K562 (cell line): ENCODE measurements around the gene IGIP. TPM values are rescaled to one million over a fixed set of nuclear protein-coding genes. Genes with fewer than 3 reads are reported as not detected.

Source experiments
- CCNT2 ChIP-seq: IDR thresholded peaks from 2 replicates; pipeline ENCODE4 v1.6.1; 2011; ENCODE audit warnings: borderline replicate concordance, low read depth, mild to moderate bottlenecking, moderate library complexity, mixed read lengths, low read length; ENCODE audit not compliant: insufficient read length; ENCODE audit errors: extremely low read depth
- CREM ChIP-seq: IDR thresholded peaks from 2 replicates; pipeline ENCODE4 v1.6.1; 2014; ENCODE audit warnings: antibody characterized with exemption, low read depth
- ELF4 ChIP-seq: fragments of 450-650 bp; formaldehyde crosslinking; IDR thresholded peaks from 2 replicates; pipeline ENCODE4 v1.4.0; 2022; ENCODE audit warnings: missing genetic modification characterization
- EP400 ChIP-seq: fragments of 450-650 bp; IDR thresholded peaks from 2 replicates; pipeline ENCODE4 v1.6.1; 2017; ENCODE audit warnings: antibody characterized with exemption, mild to moderate bottlenecking, moderate library complexity
- MXI1 ChIP-seq: IDR thresholded peaks from 2 replicates; pipeline ENCODE4 v1.6.1; 2011; ENCODE audit warnings: low read depth, mild to moderate bottlenecking, improper control_type of control experiment, low read length
- NR2C2 ChIP-seq, 2 experiments: fragments of 200-800 bp in 1 of 2; sonication (Bioruptor generic) in 1 of 2; sonication (generic) in 1 of 2; formaldehyde crosslinking in 1 of 2; IDR thresholded peaks; 2 replicates each; pipeline versions ENCODE4 v1.6.1 to v1.8.0; 2016 to 2022; ENCODE audit warnings: mild to moderate bottlenecking in 1 of 2, missing compliant biosample characterization in 1 of 2, missing genetic modification characterization in 1 of 2, missing genetic modification reagents in 1 of 2
- NRF1 ChIP-seq, 2 experiments: fragments of 450-650 bp; IDR thresholded peaks in 1 of 2; conservative IDR thresholded peaks in 1 of 2; 2 replicates each; pipeline ENCODE4 v1.6.1; 2014; ENCODE audit warnings: mild to moderate bottlenecking in 2 of 2
- SPI1 ChIP-seq: IDR thresholded peaks from 2 replicates; pipeline ENCODE4 v1.6.1; 2011; ENCODE audit warnings: low read depth, low read length, control low read depth, borderline replicate concordance
- TAF9B ChIP-seq: fragments of 450-650 bp; IDR thresholded peaks from 2 replicates; pipeline ENCODE4 v1.6.1; 2018; ENCODE audit warnings: mild to moderate bottlenecking; ENCODE audit not compliant: partially characterized antibody
- ZNF12 ChIP-seq: sonication (generic); formaldehyde crosslinking; IDR thresholded peaks from 2 replicates; pipeline ENCODE4 v1.4.0; 2020; ENCODE audit warnings: mild to moderate bottlenecking, missing genetic modification reagents
- ZNF785 ChIP-seq: fragments of 250-450 bp; sonication (Bioruptor Pico); IDR thresholded peaks from 2 replicates; pipeline ENCODE4 v1.4.0; 2020; ENCODE audit warnings: mild to moderate bottlenecking
- polyA plus RNA-seq, 8 experiments: library from polyadenylated mRNA; depleted of rRNA in 4 of 8; stranded (reverse) in 5 of 8; unstranded in 3 of 8; fragments of >200 nt; fragmentation: Nextera tagmentation in 2 of 8; fragmentation: Illumina TruSeq in 1 of 8; extraction: Ambion mirVana in 2 of 8; extraction: Trizol in 1 of 8; gene quantifications; 2 replicates each; pipeline versions ENCODE4 v1.2.1 to v1.2.3, GENCODE V29; 2011 to 2014; ENCODE audit warnings: inconsistent platforms in 1 of 8, missing spikeins in 1 of 8
- total RNA-seq, 7 experiments: library from RNA; depleted of rRNA in 6 of 7; stranded (reverse); fragments of >200 nt in 6 of 7; fragmentation: Illumina TruSeq in 2 of 7; extraction: Trizol in 2 of 7; gene quantifications; 2 replicates each; pipeline versions ENCODE4 v1.2.1 to v1.2.3, GENCODE V29; 2011 to 2021; ENCODE audit warnings: low replicate concordance in 1 of 7
- TF ChIP-seq, protein P1 (sequence below): fragments of 250-450 bp; sonication (Bioruptor Pico); IDR thresholded peaks from 2 replicates; pipeline ENCODE4 v1.4.0; 2020
- TF ChIP-seq, protein P2 (sequence below): sonication (generic); formaldehyde crosslinking; IDR thresholded peaks from 2 replicates; pipeline ENCODE4 v1.8.0; 2022; ENCODE audit warnings: missing genetic modification reagents, mild to moderate bottlenecking, moderate library complexity, borderline replicate concordance
- TF ChIP-seq, protein P3 (sequence below): sonication (generic); formaldehyde crosslinking; IDR thresholded peaks from 2 replicates; pipeline ENCODE4 v1.8.1; 2023; ENCODE audit warnings: mild to moderate bottlenecking, missing genetic modification reagents, moderate library complexity
- TF ChIP-seq, protein P4 (sequence below): sonication (generic); formaldehyde crosslinking; IDR thresholded peaks from 2 replicates; pipeline ENCODE4 v1.4.0; 2020; ENCODE audit warnings: mild to moderate bottlenecking, missing genetic modification reagents

IGIP gene
- total and polyA plus RNA-seq, 9 of the 15 experiments (the other 6 are each of a cell fraction or from before 2014, with no cell fraction given) = 0.52 to 1.6 (median 1.2) TPM

DNA sequence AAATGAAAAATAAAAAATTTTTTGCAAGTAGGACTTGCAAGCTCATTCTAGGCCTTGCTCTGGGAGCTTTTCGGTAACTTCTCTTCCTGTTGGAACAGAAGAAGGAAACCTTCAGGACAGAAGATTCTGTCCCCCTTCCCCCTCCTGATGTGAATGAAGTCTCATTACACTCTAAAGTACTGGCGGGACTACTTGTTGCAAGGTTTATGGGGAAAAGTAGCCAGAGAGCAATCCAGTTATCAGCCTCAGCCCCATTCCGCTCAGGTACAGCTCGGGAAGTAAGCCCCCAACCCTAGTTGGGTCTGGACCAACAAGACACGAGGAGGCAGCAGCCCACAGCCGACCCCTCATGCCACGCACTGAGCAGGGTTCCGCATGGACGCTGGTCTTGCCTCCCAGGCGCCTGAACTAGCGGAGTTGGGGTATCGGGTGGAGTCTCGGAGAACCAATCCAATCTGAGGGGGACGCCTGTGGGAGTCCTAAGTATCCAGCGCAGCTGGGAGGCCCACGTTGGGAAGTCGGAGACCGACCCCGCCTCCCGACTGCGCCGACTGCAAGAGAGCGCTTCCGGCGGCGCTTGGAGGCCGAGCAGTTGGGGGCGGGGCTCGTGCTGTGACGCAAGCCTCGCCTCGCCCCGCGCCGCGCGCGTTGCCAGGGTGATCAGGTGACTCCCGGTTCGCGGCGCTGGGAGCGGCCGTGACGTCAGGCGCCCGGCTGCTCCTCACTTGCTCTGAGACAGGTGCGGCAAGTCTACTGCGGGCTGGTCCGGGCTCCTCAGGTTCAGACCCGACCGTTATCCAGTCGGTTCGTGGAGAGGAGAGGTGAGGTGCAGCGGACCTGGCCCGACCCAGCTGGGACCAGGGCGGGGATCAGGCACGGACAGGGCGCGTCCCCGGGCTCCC, 49.0 kb downstream of the IGIP start, which contains the start of gene CYSTM1 (continued):
- TF ChIP-seq, protein P1, sequence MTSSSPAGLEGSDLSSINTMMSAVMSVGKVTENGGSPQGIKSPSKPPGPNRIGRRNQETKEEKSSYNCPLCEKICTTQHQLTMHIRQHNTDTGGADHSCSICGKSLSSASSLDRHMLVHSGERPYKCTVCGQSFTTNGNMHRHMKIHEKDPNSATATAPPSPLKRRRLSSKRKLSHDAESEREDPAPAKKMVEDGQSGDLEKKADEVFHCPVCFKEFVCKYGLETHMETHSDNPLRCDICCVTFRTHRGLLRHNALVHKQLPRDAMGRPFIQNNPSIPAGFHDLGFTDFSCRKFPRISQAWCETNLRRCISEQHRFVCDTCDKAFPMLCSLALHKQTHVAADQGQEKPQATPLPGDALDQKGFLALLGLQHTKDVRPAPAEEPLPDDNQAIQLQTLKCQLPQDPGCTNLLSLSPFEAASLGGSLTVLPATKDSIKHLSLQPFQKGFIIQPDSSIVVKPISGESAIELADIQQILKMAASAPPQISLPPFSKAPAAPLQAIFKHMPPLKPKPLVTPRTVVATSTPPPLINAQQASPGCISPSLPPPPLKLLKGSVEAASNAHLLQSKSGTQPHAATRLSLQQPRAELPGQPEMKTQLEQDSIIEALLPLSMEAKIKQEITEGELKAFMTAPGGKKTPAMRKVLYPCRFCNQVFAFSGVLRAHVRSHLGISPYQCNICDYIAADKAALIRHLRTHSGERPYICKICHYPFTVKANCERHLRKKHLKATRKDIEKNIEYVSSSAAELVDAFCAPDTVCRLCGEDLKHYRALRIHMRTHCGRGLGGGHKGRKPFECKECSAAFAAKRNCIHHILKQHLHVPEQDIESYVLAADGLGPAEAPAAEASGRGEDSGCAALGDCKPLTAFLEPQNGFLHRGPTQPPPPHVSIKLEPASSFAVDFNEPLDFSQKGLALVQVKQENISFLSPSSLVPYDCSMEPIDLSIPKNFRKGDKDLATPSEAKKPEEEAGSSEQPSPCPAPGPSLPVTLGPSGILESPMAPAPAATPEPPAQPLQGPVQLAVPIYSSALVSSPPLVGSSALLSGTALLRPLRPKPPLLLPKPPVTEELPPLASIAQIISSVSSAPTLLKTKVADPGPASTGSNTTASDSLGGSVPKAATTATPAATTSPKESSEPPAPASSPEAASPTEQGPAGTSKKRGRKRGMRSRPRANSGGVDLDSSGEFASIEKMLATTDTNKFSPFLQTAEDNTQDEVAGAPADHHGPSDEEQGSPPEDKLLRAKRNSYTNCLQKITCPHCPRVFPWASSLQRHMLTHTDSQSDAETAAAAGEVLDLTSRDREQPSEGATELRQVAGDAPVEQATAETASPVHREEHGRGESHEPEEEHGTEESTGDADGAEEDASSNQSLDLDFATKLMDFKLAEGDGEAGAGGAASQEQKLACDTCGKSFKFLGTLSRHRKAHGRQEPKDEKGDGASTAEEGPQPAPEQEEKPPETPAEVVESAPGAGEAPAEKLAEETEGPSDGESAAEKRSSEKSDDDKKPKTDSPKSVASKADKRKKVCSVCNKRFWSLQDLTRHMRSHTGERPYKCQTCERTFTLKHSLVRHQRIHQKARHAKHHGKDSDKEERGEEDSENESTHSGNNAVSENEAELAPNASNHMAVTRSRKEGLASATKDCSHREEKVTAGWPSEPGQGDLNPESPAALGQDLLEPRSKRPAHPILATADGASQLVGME (CRISPR knock-in tag) = peak; percentile 43; the same call in 1 of the 2 replicates
- TF ChIP-seq TAF9B (peak; percentile 70), SPI1 (no peak), ZNF12 (CRISPR knock-in tag) (peak; percentile 35; the same call in 1 of the 2 replicates), EP400 (peak; percentile 76), NR2C2 (CRISPR knock-in tag; IDR thresholded peaks at IDR 0.05) (peak; percentile 71; the same call in 1 of the 2 replicates), NR2C2 (tag; IDR thresholded peaks at IDR 0.05) (peak; percentile 53; the same call in 1 of the 2 replicates), CREM (peak; percentile 96), MXI1 (peak; percentile 74; the same call in 1 of the 2 replicates), ELF4 (CRISPR knock-in tag) (no peak; the same call in 1 of the 2 replicates), CCNT2 (peak; percentile 91), NRF1 (conservative IDR thresholded peaks at IDR 0.05 in 1 of 2, IDR thresholded peaks at IDR 0.05 in 1 of 2) (peak; percentile 83 to 87), ZNF785 (no peak)
- TF ChIP-seq, protein P2, sequence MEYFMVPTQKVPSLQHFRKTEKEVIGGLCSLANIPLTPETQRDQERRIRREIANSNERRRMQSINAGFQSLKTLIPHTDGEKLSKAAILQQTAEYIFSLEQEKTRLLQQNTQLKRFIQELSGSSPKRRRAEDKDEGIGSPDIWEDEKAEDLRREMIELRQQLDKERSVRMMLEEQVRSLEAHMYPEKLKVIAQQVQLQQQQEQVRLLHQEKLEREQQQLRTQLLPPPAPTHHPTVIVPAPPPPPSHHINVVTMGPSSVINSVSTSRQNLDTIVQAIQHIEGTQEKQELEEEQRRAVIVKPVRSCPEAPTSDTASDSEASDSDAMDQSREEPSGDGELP (CRISPR knock-in tag) = peak; percentile 96
- TF ChIP-seq, protein P3, sequence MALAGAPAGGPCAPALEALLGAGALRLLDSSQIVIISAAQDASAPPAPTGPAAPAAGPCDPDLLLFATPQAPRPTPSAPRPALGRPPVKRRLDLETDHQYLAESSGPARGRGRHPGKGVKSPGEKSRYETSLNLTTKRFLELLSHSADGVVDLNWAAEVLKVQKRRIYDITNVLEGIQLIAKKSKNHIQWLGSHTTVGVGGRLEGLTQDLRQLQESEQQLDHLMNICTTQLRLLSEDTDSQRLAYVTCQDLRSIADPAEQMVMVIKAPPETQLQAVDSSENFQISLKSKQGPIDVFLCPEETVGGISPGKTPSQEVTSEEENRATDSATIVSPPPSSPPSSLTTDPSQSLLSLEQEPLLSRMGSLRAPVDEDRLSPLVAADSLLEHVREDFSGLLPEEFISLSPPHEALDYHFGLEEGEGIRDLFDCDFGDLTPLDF (CRISPR knock-in tag) = 0 out of 2 replicates have a peak, but pooled peaks have one; percentile 56
- TF ChIP-seq, protein P4, sequence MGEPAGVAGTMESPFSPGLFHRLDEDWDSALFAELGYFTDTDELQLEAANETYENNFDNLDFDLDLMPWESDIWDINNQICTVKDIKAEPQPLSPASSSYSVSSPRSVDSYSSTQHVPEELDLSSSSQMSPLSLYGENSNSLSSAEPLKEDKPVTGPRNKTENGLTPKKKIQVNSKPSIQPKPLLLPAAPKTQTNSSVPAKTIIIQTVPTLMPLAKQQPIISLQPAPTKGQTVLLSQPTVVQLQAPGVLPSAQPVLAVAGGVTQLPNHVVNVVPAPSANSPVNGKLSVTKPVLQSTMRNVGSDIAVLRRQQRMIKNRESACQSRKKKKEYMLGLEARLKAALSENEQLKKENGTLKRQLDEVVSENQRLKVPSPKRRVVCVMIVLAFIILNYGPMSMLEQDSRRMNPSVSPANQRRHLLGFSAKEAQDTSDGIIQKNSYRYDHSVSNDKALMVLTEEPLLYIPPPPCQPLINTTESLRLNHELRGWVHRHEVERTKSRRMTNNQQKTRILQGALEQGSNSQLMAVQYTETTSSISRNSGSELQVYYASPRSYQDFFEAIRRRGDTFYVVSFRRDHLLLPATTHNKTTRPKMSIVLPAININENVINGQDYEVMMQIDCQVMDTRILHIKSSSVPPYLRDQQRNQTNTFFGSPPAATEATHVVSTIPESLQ (CRISPR knock-in tag) = no peak
